Measurements from ENCODE around the gene SLC4A5.

SLC4A5 gene

GRCh38 chr2:74312913-74313312 lies 30.3 kb downstream of the SLC4A5 start:
- DNase-seq (ENCODE audit: low read depth): no peak
- no peak for TF ChIP-seq CTCF (conservative IDR thresholded peaks at IDR 0.05; ENCODE audit: control insufficient read depth, insufficient read depth, low read depth, low read length)
- no peak overlapping the region for H3K4me3 ChIP-seq (ENCODE audit: control insufficient read depth, low read depth, low read length)

- H3K4me3 ChIP-seq (ENCODE audit: control insufficient read depth, low read depth, low read length): no peak overlapping the region
- TF ChIP-seq CTCF (conservative IDR thresholded peaks at IDR 0.05; ENCODE audit: control insufficient read depth, insufficient read depth, low read depth, low read length): no peak
- DNase-seq (ENCODE audit: low read depth): no peak
Observed at GRCh38 chr2:74307720-74308119, 35.5 kb downstream of the SLC4A5 start.

DNA sequence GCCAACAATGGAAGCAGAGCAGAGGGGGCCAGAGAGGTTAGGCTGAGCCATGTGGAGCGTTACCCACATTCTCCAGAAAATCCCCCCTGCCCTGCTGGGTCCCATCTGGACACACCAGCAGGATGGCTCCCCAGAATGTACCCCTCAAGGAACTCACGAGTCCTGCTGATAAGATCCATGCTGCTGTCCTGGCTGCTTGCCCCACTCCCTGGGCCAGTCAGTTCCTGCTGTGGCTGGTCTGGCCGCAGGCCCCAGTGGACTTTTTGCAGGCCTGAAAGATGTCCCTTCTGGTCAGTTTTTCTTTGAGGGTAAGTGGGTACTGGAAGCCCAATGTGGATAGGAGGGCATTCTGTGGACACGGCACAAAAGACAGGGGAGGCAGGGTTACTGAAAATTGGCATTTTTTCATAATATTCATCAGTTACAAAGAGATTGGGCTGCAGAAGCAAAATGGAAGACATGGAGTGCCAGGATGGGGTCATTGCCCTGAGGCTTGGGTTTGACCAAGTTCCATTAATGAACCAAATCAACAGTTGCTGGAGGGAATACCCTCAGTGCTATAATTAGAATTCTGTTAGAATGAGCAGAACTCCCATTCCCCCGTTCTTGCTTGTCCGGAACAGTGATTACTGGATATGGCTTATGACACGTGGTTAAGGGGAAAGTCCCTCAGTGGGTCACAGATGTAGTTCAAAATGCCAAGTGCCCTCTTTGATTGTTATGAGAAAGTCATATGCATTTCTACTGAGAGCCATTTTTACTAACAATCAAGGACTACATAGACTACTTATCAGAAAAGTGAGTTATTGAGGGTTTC lies 38.7 kb downstream of the SLC4A5 start:
- H3K4me3 ChIP-seq (ENCODE audit: control insufficient read depth, low read depth, low read length): no peak overlapping the region
- no peak for DNase-seq (ENCODE audit: low read depth)
- TF ChIP-seq CTCF (conservative IDR thresholded peaks at IDR 0.05; ENCODE audit: control insufficient read depth, insufficient read depth, low read depth, low read length): no peak

DNA sequence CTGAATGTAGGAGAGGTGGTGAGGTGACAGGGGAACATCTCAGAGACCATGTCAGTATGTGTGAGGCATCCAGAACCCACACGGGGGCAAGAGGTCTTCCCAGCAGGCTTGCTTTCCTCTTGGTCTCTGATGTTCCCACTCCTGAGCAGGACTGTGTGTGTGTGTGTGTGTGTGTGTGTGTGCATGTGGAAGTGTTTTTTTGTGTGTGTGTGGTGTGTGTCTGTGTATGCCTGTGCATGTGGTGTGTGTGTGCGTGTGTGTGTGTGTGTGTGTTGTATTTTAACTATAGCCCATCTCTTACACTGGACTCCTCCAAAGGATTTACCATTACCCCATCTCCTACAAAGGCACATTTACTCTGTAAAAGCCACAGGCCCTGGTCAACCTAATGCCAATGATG lies 40.4 kb downstream of the SLC4A5 start:
- no peak for DNase-seq (ENCODE audit: low read depth)
- TF ChIP-seq CTCF (conservative IDR thresholded peaks at IDR 0.05; ENCODE audit: control insufficient read depth, insufficient read depth, low read depth, low read length): no peak

DNA sequence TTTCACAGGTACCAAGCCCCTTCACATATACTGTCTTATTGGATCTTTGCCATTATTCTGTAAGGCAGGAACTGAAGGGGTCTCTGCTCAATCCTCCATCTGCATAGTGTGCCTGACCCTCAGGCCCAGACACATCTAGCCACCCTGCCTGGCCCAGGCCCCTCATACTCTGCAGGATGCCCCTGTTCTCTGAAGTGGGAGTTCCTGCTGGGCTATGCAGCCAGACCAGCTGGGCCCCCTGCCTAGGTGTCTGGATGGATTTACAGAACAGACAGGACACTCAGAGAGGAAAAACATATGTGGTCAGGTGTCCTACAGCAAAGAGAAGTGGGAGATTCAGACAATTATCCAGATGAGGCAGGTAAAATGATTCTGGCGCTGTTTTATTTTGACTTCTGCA lies 42.0 kb downstream of the SLC4A5 start:
- TF ChIP-seq CTCF (conservative IDR thresholded peaks at IDR 0.05; ENCODE audit: control insufficient read depth, insufficient read depth, low read depth, low read length): no peak
- H3K4me3 ChIP-seq (ENCODE audit: control insufficient read depth, low read depth, low read length): no peak overlapping the region
- no peak for DNase-seq (ENCODE audit: low read depth)

More for the DNA sequence above, 40.4 kb downstream of the SLC4A5 start:
- H3K4me3 ChIP-seq (ENCODE audit: control insufficient read depth, low read depth, low read length): no peak overlapping the region

DNA sequence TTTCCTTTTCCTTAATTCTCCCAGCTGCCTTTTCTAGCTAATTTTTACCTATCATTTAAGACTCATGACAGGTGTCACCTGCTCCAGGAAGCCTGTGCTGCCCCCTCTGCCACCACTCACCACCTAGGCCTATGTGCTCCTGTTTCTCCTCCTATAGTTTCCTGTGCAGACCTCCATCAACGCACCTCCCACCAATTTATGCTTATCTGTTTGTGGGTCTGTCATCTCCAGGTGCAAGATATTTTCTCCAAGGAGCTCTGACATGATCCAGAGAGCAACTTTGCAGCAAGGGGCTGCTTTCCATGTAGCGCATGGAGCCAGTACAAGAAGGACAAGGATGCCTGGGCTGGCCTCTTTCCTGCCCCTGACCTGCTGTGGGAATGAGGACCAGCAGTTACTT lies 42.7 kb downstream of the SLC4A5 start:
- H3K4me3 ChIP-seq (ENCODE audit: control insufficient read depth, low read depth, low read length): no peak overlapping the region
- no peak for TF ChIP-seq CTCF (conservative IDR thresholded peaks at IDR 0.05; ENCODE audit: control insufficient read depth, insufficient read depth, low read depth, low read length)
- no peak for DNase-seq (ENCODE audit: low read depth)
